Fibroblast of gingiva (primary cell): ENCODE results near the gene PRKACA.
"Not testable (repeated sequence)": the region's sequence is repeated elsewhere in the genome, so short reads cannot be mapped to it uniquely, and the experiment has no call there.

Source experiments
- DNase-seq: peaks from one replicate; pipeline ENCODE4 v3.0.0-alpha.2; 2011; ENCODE audit warnings: low read depth

The PRKACA gene

DNA sequence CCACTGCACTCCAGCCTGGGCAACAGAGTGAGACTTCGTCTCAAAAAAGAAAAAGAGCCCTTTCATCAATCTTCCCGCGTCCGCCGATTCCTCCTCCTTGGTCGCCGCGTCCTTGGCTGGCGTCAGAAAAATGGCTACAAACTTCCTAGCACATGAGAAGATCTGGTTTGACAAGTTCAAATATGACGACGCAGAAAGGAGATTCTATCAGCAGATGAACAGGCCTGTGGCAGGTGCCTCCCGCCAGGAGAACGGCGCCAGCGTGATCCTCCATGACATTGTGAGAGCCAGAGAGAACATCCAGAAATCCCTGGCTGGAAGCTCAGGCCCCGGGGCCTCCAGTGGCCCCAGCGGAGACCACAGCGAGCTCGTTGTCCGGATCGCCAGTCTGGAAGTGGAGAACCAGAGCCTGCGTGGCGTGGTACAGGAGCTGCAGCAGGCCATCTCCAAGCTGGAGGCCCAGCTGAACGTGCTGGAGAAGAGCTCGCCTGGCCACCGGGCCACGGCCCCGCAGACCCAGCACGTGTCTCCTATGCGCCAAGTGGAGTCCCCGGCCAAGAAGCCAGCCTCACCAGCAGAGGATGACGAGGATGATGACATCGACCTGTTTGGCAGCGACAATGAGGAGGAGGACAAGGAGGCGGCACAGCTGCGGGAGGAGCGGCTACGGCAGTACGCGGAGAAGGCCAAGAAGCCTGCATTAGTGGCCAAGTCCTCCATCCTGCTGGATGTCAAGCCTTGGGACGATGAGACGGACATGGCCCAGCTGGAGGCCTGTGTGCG is 47.1 kb downstream of the PRKACA start:
- no peak for DNase-seq

DNA sequence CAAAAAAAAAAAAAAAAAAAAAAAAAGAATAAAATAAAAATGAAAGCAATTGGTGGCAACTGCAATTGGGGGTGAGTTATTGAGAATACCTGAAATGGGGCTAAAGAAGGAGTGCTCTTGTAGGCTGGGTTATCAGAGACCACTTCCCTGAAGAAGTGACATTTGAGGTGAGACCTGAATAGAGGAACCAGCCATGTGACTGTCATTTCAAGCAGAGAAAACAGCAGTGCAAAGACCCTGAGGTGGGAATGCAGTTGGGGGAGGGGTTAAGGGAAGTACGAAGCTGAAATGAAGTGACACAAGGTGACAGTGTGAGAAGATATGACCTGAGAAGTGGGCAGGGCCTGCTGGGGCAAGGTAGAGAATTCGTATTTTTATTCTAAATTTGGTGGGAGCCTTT is 51.4 kb downstream of the PRKACA start:
- DNase-seq, result no peak

DNA sequence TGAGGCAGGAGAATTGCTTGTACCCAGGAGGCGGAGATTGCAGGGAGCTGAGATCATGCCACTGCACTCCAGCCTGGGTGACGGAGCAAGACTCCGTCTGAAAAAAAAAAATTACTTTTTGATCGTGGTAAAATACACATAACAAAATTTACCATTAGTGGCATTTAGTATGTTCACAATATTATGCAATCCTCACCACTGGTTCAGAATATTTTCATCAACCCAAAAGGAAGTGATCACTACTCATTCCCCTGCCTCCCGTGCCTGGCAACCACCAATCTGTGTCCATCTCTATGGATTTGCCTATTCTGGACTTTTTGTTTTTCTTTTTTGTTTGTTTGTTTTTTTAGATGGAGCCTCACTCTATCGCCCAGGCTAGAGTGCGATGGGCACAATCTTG is 54.5 kb downstream of the PRKACA start:
- no peak for DNase-seq

DNA sequence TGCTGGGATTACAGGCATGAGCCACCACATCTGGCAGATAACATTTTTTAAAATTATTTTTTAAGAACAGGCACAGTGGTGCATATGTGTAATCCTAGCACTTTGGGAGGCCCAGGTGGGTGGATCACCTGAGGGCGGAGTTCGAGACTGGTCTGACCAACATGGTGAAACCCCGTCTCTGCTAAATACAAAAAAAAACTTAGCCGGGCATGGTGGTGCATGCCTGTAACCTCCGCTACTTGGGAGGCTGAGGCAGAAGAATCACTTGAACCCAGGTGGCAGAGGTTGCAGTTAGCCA is 55.1 kb downstream of the PRKACA start:
- DNase-seq, result no peak

DNA sequence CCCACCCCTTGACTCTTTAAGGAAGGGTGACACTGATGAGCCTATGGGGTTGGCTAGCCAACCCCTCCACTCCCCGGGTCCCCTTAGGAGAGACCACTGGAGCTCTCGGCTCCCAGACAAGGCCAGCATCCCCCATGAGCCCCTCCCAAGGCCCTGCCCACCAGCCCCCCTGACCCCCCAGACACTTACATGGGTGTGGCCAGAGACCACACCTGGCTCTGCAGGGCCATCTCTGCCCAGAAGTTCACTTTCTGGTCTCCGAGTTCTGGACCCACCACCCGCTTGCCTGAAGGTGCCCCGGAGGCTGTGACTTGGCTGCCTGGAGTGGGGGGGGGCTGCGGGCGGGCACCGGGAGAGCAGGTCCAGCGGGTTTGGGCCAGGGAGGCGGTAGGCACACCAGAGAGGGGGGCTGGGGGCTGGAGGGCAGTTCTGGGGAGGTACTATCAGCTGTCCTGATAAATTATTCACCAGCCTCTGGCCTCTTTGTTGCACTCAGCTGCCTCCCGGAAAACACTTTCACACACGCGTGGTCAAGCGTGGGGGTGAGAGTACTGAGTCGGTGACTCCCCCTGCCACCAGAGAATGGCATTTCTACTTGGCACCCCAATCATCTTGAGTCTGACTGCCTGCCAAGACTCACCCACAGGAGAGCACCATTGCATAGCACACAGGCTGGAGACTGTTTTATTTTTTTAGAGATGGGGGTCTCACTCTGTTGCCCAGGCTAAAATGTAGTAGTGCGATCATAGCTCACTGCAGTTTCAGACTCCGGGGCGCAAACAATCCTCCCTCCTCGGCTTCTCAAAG is 55.6 kb downstream of the PRKACA start, which contains the start of gene PALM3:
Gene PALM3 (minus strand): TSS at position 326 of the 807 bp plus-strand sequence. CDS start 96 bp downstream, at position 230.
- DNase-seq, result no peak

DNA sequence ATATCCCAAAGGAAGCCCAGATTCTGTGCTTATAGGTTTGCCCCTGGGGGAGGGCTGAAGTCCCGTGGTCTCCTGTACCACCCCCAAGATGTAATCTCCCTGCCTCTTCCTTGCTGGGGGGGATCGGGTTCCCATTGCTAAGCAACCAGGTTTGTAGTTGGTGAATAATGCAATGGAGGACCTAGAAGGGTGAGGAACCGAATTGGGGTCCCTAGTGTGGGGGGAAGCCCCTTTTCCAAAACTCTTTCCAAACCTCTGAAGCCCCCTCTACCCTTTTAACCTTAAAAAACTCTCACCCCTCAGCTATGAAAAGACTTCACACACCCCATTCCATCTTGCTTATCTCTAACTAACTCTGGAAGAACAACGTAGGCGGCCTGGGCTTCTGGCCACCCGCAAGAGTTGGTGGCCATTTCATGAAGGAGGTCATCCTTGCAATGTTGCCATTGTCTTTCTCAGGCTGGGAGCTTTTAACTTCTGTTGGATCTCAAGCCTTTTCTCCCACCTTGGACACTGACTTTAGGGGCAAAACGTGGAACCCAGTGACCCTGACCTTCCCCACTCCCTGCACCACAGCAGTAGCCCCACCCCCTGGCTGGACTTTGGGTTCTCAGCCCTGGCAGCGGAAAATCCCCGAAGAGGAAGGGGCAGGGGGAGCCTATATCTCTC is 56.3 kb downstream of the PRKACA start:
- no peak for DNase-seq

DNA sequence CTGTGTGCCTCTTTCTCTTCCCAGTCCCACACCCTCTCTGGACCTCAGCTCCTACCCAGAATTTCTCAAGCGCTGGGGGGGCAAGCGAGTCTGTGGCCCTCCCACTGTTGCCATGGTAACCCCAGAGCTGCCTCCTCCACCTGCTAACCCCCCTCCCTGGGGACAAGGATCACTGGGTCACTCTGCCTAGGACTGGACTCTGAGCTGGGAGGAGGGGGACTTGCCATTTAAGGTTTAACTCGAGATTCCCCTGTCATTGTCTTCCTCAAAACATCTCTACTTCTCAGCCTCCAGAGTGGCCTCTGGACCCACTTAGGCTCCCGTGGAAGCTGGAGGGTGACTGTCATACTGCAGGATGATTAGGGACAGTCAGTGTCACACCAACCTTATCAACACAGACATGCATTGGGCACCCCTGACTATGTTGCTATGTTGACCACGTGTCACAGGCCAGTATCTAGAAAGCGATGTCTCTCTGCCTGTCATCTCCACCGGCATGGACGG is 57.9 kb downstream of the PRKACA start:
- DNase-seq, result no peak

DNA sequence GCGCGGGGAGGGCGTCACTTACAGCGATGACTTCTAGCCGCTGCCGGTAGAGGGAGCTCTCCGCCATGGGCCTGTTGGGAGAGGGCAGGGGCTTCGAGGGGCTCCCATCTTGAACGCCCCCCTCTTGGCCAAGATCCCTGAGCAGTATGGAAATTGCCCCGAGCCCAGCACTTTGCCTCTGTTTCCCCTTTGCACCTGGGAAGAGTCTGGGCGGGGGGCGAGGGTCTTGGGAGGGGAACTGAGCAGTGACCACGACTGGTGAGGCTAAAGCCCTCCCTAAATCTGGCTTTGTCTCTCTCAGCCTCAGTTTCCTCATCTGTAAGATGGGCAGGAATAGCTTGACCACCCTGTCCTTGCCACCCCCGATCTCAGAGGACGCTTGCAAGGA is 58.5 kb downstream of the PRKACA start:
- DNase-seq, result no peak

DNA sequence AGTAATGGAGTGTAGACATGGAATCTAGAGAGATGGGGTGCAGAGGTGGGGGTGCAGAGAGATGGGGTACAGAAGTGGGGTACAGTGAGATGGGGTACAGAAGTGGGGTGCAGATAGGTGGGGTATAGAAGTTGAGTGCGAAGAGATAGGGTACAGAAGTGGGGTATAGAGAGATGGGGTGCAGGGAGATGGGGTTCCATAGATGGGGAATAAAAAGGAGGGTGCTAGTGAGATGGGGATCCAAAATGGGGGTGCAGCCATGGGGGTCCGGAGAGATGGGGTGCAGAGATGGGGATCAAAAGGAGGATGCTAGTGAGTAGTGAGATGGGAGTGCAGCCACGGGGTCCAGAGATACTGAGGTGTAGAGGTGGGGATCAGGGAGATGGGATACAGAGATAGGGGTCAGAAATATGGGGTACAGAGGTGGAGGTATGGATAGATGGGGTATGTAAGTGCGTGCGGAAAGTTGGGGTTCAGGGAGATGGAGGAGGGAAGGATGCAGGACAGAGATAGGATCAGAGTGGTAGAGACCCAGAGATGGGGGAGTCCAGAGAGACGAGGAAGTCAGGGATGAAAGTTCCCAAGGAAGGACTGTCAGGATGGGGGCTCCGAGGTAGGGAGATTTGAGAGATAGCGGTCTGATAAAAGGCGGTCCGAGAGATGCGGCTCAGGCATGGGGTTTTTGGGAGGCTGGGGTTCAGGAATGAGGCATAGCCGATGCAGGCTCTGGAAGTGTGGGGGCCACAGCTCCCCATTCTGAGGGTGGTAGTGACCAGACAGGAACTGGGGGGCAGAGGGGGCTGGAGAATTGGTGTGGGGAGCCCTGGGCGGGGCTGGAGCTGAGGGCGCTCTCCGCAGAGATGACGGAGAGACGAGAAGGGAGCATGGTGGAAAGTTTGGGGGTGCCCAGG is 59.1 kb downstream of the PRKACA start:
- DNase-seq, result no peak

DNA sequence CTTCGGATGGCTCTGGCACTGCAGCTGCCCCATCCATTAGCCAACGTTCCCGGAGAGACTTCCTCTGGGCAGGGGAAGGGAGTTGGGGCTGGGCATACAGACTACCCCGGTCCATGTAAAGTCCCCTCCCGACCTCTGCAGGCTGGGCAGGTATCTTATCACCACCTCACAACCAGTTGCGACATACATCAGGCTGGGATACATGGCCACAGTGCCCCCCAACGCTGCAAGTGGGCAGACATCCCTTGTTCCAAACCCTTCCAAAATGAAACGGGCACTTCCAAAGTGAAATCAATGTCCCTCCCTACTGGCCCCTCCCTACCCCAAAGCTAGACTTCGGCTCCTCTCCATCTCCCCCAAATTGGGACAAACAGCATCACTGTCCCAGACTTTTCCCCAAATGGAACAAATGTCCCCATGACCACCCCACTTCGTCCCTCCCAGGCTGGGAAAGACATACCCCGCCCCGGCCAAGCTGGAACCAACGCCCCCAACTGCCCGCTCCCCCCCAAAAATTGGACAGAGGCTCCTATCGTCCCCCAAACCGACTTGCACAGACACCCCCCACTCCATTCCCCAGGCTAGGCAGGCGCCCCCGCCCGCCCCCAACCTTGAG is 60.7 kb downstream of the PRKACA start:
- no peak for DNase-seq

DNA sequence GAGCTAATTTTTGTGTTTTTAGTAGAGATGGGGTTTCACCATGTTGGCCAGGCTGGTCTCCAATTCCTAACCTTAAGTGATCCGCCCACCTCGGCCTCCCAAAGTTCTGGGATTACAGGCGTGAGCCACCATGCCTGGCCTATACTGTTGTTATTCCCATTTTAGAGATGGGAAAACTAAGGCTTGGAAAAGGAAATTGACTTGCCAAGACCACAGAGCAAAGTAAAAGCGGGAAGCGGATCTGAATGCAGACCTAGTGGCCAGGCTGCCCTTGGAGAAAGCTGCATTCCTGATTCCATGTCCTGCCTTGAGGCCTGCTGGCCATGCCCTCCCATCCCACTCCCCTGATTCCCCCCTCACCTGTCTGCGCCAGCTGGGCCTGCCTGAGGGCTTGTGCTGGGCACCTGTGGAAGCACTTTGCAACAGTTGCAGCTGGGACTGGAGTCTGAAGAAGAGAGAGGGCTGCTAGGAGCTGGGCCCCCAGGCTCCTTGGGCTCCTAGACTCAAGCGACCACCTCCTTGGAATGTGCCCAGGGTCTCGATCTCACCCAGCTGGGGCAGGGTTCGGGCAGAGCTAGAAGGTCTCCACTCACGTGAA is 61.4 kb downstream of the PRKACA start:
- no peak for DNase-seq

DNA sequence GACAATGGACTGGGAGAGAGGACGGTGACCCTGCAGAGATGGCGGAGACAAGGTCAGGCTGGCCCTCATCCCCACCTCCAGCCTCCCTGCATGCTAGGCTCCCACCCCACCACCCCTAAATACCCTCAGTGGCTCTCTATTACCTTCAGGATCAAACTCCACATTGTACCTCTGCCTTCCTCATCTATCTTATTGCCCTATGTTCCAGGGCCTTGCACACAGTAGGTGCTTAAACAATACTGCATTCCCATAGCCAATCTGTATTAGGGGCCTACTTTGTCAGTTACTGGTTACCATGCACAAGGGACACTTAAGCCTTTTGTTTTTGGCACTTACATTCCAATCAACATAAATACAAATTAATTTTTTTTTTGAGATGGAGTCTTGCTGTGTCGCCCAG is 62.2 kb downstream of the PRKACA start:
- DNase-seq, result no peak

DNA sequence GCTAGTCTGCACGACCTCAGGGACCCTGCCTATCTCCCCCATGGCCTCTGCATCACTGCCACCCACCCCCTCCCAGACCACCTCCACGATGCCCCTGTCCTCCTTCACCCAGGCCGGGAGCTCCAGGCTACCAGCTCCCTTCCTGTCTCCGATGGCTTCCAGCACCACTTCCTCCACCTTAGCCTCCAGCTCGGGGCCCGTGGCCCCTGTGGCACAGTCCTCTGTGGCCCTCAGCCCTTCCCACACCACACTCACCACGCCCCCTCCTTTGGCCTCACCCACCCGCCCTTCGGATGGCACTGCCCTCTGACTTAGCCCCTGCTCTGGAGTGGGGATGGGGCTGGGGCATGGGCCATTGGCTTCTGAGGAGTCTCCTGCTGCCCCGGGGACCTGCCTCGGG is 62.8 kb downstream of the PRKACA start:
- DNase-seq, result no peak

DNA sequence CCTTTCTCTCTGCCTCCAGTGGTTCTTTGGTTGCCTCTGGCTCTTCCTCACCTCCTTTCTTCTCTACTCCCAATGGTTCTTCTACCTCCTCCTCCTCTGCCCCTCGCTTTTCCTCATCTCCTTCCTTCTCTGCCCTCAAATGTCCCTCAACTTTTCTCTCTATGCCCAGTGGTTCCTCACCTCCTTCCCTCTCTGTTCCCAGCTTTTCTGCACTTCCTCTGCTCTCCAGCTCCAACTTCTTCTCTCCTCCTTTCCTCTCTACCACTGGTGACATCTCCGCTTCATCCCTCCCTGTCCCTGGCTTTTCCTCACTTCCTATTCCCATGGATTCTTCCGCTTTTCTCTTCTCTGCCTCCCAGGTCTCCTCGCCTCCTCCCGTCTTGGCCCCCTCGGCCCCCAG is 63.5 kb downstream of the PRKACA start:
- DNase-seq, result no peak

DNA sequence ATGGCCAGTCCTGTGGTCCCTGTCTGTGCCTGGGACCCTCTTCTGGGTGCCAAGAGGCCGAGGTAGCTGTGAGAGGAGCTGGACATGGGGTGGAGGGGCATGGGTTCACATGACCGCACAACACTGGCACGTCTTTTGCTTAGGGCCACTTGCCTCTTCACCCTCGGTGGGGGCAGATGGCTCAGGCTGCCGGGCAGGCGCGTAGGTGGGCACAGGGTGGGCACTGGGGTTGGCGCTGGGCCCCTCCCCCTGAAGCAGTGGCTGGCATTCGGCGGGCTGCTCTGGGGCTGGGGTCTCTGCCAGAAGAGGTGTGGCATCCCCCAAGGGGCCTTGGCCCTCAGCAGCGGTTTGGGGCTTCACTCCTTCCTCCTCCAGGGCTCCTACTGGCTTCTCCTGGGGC is 64.1 kb downstream of the PRKACA start:
- no peak for DNase-seq

DNA sequence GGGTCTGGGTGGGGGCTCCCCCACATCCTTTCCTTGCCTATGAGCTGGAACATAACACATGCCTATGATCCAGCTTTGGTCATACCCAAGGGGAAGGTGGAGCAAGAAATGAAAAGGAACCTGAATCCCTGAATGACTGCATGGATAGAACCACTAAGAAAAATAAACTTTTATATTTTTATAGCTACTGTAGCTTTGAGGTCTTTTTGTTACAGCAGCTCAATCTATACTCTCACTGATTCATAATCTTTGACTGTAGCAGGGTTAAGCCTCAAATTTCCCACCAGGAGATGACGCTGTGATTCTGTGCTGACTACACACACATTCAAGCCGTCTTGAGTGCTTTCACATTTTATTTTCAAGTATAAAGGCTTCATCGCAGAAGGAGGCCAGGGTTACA is 64.5 kb downstream of the PRKACA start:
- DNase-seq, result no peak

DNA sequence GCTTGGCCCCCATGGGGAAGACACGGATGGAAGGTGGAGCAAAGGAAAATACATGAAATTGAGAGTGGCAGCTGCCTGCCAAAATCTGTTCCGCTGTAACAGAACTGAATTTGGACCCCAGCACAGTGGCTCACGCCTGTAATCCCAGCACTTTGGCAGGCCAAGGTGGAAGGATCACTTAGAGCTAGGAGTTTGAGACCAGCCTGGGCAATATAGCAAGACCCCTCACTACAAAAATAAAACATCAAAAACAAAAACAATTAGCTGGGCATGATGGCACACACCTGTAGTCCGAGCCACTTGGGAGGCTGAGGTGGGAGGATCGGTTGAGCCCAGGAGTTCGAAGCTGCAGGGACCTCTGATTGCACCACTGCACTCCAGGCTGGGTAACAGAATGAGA is 65.1 kb downstream of the PRKACA start:
- no peak for DNase-seq

DNA sequence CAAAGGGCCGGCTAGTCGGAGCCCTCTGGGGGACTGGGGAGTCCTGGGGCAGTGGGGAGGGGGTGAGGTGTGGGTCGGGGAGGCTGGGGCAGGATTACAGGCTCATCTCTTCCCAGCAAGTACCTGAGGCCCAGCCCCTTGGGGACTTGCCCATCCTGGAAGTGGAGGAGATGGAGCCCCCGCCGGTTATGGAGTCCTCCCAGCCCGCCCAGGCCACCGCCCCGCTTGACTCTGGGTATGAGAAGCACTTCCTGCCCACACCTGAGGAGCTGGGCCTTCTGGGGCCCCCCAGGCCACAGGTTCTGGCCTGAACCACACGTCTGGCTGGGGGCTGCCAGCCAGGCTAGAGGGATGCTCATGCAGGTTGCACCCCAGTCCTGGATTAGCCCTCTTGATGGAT is 65.6 kb downstream of the PRKACA start:
- DNase-seq, result no peak

DNA sequence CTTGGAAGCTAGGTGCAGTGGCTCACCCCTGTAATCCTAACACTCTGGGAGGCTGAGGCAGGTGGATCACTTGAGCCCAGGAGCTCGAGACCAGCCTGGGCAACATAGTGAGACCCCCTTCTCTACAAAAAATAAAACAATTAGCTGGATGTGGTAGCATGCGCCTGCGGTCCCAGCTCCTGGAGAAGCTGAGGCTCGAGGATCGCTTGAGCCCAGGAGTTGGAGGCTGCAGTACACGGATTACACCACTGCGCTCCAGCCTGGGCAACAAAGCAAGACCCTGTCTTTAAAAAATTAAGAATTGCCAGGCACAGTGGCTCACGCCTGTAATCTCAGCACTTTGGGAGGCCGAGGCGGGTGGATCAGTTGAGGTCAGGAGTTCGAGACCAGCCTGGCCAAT is 66.6 kb downstream of the PRKACA start:
- DNase-seq, result not testable (repeated sequence)

DNA sequence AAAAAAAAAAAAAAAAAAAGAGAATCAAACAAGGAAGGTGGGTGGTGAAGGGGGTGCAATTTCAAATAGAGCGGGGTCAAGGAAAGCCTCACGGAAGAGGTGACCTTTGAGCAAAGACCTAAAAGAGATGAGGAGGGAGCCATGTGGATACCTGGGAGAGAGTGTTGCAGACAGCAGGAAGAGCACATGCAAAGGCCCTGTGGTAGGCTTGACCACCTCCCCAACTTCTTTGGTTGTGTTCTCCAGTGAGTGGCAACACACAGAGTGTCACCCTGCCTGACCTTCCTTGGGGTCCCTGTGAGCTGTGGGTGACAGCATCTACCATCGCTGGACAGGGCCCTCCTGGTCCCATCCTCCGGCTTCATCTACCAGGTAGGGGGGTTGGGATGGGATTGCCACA is 67.0 kb downstream of the PRKACA start:
- DNase-seq, result no peak
